ENCODE results near the gene NLRP1. TPM values are rescaled to one million over a fixed set of nuclear protein-coding genes. Genes with fewer than 3 reads are reported as not detected.

Gene NLRP1
- total RNA-seq, 1 donor, result 41.3 TPM

DNA sequence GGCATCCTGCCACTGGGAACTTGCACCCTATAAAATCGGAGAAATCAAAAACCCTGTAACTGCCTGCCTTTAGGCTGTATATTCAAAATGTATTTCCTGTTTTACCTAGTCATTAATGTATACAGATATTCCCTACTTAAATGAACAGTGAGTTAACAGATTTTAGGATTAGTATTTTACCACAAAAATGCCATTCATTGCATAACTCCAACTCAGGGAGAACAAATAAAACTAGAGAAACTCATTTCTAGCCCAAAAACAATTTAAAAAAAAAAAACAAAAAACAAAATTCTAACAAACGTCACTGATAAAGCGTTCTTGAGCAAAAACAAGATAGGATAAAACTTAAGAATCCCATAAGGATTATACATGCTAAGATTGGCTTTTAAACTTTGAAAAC lies 111.8 kb downstream of the NLRP1 start:
- Histone ChIP-seq H3K27ac (ENCODE audit: low read depth, low read length) (no peak overlapping the region), H3K27me3 (ENCODE audit: insufficient read depth, low read length) (no peaks in the 10 kb centered on the region), H3K4me2 (ENCODE audit: insufficient read depth, low read length) (no peak overlapping the region), H4K20me1 (ENCODE audit: insufficient read depth, low read length) (no peaks in the 10 kb centered on the region), H3K4me1 (ENCODE audit: insufficient read depth, low read length) (no peaks in the 10 kb centered on the region), H3K36me3 (ENCODE audit: insufficient read depth, low read length) (peaks cover 39% of the 10 kb centered on the region), H3K4me3 (ENCODE audit: insufficient read depth, low read length) (no peak overlapping the region), H3K79me2 (ENCODE audit: insufficient read depth, low read length) (peaks cover 20% of the 10 kb centered on the region), H2AFZ (ENCODE audit: low read length) (no peak overlapping the region), H3K9me3 (ENCODE audit: low read depth, low read length) (no peaks in the 10 kb centered on the region)
- TF ChIP-seq, protein P1, sequence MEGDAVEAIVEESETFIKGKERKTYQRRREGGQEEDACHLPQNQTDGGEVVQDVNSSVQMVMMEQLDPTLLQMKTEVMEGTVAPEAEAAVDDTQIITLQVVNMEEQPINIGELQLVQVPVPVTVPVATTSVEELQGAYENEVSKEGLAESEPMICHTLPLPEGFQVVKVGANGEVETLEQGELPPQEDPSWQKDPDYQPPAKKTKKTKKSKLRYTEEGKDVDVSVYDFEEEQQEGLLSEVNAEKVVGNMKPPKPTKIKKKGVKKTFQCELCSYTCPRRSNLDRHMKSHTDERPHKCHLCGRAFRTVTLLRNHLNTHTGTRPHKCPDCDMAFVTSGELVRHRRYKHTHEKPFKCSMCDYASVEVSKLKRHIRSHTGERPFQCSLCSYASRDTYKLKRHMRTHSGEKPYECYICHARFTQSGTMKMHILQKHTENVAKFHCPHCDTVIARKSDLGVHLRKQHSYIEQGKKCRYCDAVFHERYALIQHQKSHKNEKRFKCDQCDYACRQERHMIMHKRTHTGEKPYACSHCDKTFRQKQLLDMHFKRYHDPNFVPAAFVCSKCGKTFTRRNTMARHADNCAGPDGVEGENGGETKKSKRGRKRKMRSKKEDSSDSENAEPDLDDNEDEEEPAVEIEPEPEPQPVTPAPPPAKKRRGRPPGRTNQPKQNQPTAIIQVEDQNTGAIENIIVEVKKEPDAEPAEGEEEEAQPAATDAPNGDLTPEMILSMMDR (IDR thresholded peaks at IDR 0.05; ENCODE audit: extremely low read depth, low read depth, low read length), result no peak
- no peak for DNase-seq (ENCODE audit: insufficient read length, low spot score, missing footprints)

DNA sequence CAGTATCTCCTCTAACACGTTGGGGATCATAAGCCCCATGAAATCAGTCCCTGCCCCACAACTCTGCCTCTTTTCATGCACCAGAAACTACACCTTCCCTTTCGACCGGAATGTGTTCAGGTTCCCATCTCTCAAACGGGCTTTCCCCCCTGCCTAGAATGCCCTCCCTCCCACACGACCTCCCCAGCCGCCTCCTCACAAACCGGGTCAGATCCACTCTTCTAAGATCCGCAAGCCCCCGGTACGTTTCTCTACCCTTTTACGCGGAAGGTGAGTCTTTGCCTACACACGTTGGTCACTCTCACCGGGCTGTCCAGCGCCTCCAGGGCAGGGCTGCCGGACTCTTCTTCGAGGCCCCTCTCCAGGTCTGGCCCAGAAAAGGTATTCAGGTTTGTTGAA lies 116.2 kb downstream of the NLRP1 start:
- peak overlapping the region; percentile 90 for H2AFZ ChIP-seq (ENCODE audit: low read length)
- H3K4me2 ChIP-seq (ENCODE audit: insufficient read depth, low read length), result peak overlapping the region; percentile 96
- H3K4me3 ChIP-seq (ENCODE audit: insufficient read depth, low read length), result peak overlapping the region; percentile 85
- peak overlapping the region; percentile 63 for H3K27ac ChIP-seq (ENCODE audit: low read depth, low read length)
- H3K4me1 ChIP-seq (ENCODE audit: insufficient read depth, low read length), result peaks cover 10% of the 10 kb centered on the region
- no peaks in the 10 kb centered on the region for H3K27me3 ChIP-seq (ENCODE audit: insufficient read depth, low read length)
- no peaks in the 10 kb centered on the region for H3K9me3 ChIP-seq (ENCODE audit: low read depth, low read length)
- peaks cover 16% of the 10 kb centered on the region for H4K20me1 ChIP-seq (ENCODE audit: insufficient read depth, low read length)
- TF ChIP-seq, protein P1 (IDR thresholded peaks at IDR 0.05; ENCODE audit: extremely low read depth, low read depth, low read length), result no peak
- peaks cover 54% of the 10 kb centered on the region for H3K79me2 ChIP-seq (ENCODE audit: insufficient read depth, low read length)
- no peak for DNase-seq (ENCODE audit: insufficient read length, low spot score, missing footprints)
- H3K36me3 ChIP-seq (ENCODE audit: insufficient read depth, low read length), result peaks cover 9% of the 10 kb centered on the region

DNA sequence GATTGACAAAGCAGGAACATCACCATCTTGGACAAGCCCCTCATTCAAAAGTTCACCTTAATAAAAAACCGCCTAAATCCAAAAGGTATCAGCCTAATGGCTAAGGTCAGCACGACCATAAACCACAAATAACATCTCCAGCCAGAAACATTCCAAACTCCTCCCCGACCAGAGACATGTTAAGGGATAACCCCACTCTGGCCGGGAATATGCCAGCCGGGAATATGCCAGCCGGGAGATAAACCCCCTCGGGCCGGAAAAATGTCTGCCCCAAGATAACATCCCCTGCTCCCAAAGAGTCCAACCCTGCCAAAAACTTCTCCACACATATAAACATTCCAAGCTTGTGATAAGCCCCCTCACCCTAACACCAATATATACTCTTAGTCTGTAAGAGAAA lies 116.9 kb downstream of the NLRP1 start:
- H3K36me3 ChIP-seq (ENCODE audit: insufficient read depth, low read length), result peaks cover 10% of the 10 kb centered on the region
- peaks cover 10% of the 10 kb centered on the region for H3K4me1 ChIP-seq (ENCODE audit: insufficient read depth, low read length)
- H4K20me1 ChIP-seq (ENCODE audit: insufficient read depth, low read length), result peaks cover 17% of the 10 kb centered on the region
- peaks cover 61% of the 10 kb centered on the region for H3K79me2 ChIP-seq (ENCODE audit: insufficient read depth, low read length)
- no peaks in the 10 kb centered on the region for H3K27me3 ChIP-seq (ENCODE audit: insufficient read depth, low read length)
- no peak for DNase-seq (ENCODE audit: insufficient read length, low spot score, missing footprints)
- peak overlapping the region; percentile 85 for H3K4me3 ChIP-seq (ENCODE audit: insufficient read depth, low read length)
- TF ChIP-seq, protein P1 (IDR thresholded peaks at IDR 0.05; ENCODE audit: extremely low read depth, low read depth, low read length), result no peak
- H3K27ac ChIP-seq (ENCODE audit: low read depth, low read length), result peak overlapping the region; percentile 1
- peak overlapping the region; percentile 96 for H3K4me2 ChIP-seq (ENCODE audit: insufficient read depth, low read length)
- peak overlapping the region; percentile 90 for H2AFZ ChIP-seq (ENCODE audit: low read length)
- H3K9me3 ChIP-seq (ENCODE audit: low read depth, low read length), result no peaks in the 10 kb centered on the region

DNA sequence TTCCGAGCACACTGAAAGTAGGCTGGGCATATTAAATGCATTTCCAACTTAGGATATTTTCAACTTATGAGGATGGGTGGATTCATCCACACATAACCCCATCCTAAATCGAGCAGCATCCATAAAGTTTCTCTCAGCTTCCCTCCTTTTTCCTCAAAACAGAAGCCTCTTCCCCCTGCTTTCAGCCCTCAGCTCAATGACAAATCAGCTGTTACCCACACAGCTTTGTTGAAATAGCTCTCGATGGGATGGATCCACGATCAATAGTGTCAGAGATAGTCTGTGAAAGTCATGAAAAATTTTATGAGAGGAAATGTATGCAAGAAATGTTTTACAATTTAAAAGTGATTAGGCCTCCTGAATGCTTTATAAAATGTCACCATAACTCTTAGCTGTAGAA lies 118.0 kb downstream of the NLRP1 start:
- Histone ChIP-seq H3K4me2 (ENCODE audit: insufficient read depth, low read length) (peak overlapping the region; percentile 96), H3K79me2 (ENCODE audit: insufficient read depth, low read length) (peaks cover 65% of the 10 kb centered on the region), H3K27me3 (ENCODE audit: insufficient read depth, low read length) (no peaks in the 10 kb centered on the region), H3K27ac (ENCODE audit: low read depth, low read length) (no peak overlapping the region), H3K36me3 (ENCODE audit: insufficient read depth, low read length) (peaks cover 7% of the 10 kb centered on the region), H4K20me1 (ENCODE audit: insufficient read depth, low read length) (peaks cover 17% of the 10 kb centered on the region), H3K4me3 (ENCODE audit: insufficient read depth, low read length) (no peak overlapping the region), H3K9me3 (ENCODE audit: low read depth, low read length) (no peaks in the 10 kb centered on the region), H3K4me1 (ENCODE audit: insufficient read depth, low read length) (peaks cover 10% of the 10 kb centered on the region), H2AFZ (ENCODE audit: low read length) (no peak overlapping the region)
- no peak for DNase-seq (ENCODE audit: insufficient read length, low spot score, missing footprints)
- TF ChIP-seq, protein P1 (IDR thresholded peaks at IDR 0.05; ENCODE audit: extremely low read depth, low read depth, low read length), result no peak

All from osteoblast (primary cell).